Measurements from ENCODE around the gene SNX13.

GRCh38 chr7:17786314-17786852 is 153.9 kb downstream of the SNX13 start:
- TF ChIP-seq CTCF (IDR thresholded peaks at IDR 0.05) (no peak), POLR2A (IDR thresholded peaks at IDR 0.05) (no peak)

Measured in esophagus squamous epithelium (tissue), 4 donors.